ENCODE measurements around the gene LIPC.
"Not testable (repeated sequence)": the region's sequence is repeated elsewhere in the genome, so short reads cannot be mapped to it uniquely, and the experiment has no call there.

Gene LIPC

DNA sequence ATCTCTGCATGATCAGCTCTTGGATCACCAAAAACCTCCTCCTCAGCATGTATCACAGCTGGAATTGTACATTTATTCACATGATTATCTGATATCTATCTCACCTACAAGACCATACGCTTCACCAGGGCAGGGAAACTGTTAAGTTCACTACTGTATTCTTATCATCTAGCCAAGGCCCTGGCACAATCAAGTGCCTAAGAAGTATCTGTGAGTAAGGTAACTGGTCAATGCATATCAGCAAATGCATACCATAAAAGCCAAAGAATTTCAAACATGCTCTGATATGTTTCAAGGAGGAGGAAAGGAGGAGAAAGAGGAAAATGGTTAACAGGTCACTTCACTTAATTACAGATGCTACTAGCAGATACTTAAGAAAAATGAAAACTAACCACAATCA is 158.4 kb downstream of the LIPC start:
- Histone ChIP-seq H3K27ac (ENCODE audit: low read depth, low read length) (no peak overlapping the region), H3K9ac (ENCODE audit: low read length) (peak overlapping the region; percentile 53), H3K27me3 (ENCODE audit: control insufficient read depth, insufficient read depth, low read length) (no peaks in the 10 kb centered on the region), H3K4me3 (ENCODE audit: low read depth, low read length) (no peak overlapping the region), H3K36me3 (ENCODE audit: control insufficient read depth, insufficient read depth, low read length) (0 out of 2 replicates have a peak, but pooled peaks cover 3% of the 10 kb centered on the region), H3K4me1 (ENCODE audit: control insufficient read depth, insufficient read depth, low read length) (peaks cover 2% of the 10 kb centered on the region; the same call in 1 of the 2 replicates), H3K9me3 (ENCODE audit: control insufficient read depth, insufficient read depth, low read depth, low read length) (no peaks in the 10 kb centered on the region)

DNA sequence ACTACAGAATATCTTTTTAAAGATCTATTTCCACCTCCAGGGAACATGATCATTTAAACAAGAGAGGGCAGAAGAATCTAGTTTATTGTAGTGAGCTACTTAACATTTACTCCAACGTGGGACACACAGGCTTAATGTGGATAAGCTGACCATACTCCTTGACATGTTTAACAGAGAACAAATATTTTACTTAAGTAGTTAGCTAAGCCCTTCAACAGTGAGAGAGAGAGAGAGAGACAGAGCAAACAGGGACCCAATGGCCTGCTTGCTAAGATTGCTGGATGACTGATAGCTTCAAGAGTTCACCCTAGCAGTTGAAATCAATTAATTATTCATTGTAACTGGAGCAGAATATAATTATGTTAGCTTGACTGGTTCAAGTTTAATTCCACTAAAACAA is 159.1 kb downstream of the LIPC start:
- H3K4me1 ChIP-seq (ENCODE audit: control insufficient read depth, insufficient read depth, low read length) = peaks cover 2% of the 10 kb centered on the region; the same call in 1 of the 2 replicates

DNA sequence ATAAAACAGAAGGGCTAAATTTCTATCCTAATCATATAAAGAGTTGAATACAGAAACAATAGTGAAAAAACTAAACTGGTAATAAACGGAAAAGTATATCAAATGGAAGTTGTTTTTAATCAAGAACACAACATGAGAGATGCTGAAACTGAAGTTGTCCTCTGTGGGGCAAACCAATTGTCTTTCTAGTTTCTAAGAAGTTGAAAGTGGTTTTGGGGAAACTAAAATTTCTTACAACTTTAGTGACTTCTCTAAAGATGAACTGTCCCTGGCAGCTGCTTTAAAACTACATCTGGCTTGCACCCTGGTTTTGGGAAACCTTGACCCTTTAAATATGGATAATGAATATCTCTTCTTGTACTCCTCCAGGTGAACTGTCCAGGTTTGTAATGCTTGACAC is 162.1 kb downstream of the LIPC start:
- H3K9me3 ChIP-seq (ENCODE audit: control insufficient read depth, insufficient read depth, low read depth, low read length) = no peaks in the 10 kb centered on the region
- no peaks in the 10 kb centered on the region for H3K27me3 ChIP-seq (ENCODE audit: control insufficient read depth, insufficient read depth, low read length)
- no peak overlapping the region for H3K4me3 ChIP-seq (ENCODE audit: low read depth, low read length)
- no peak overlapping the region for H3K9ac ChIP-seq (ENCODE audit: low read length)
- peaks cover 12% of the 10 kb centered on the region for H3K36me3 ChIP-seq (ENCODE audit: control insufficient read depth, insufficient read depth, low read length)
- H3K27ac ChIP-seq (ENCODE audit: low read depth, low read length) = no peak overlapping the region
- H3K4me1 ChIP-seq (ENCODE audit: control insufficient read depth, insufficient read depth, low read length) = peaks cover 6% of the 10 kb centered on the region

More for the DNA sequence above, 159.1 kb downstream of the LIPC start:
- 0 out of 2 replicates have a peak, but pooled peaks cover 3% of the 10 kb centered on the region for H3K36me3 ChIP-seq (ENCODE audit: control insufficient read depth, insufficient read depth, low read length)
- H3K9ac ChIP-seq (ENCODE audit: low read length) = no peak overlapping the region
- H3K4me3 ChIP-seq (ENCODE audit: low read depth, low read length) = no peak overlapping the region
- H3K27ac ChIP-seq (ENCODE audit: low read depth, low read length) = no peak overlapping the region
- H3K27me3 ChIP-seq (ENCODE audit: control insufficient read depth, insufficient read depth, low read length) = no peaks in the 10 kb centered on the region
- H3K9me3 ChIP-seq (ENCODE audit: control insufficient read depth, insufficient read depth, low read depth, low read length) = no peaks in the 10 kb centered on the region

GRCh38 chr15:58594898-58595297 is 163.1 kb downstream of the LIPC start:
- H3K4me1 ChIP-seq (ENCODE audit: control insufficient read depth, insufficient read depth, low read length) = peaks cover 6% of the 10 kb centered on the region
- H3K27me3 ChIP-seq (ENCODE audit: control insufficient read depth, insufficient read depth, low read length) = no peaks in the 10 kb centered on the region
- no peak overlapping the region for H3K9ac ChIP-seq (ENCODE audit: low read length)
- H3K36me3 ChIP-seq (ENCODE audit: control insufficient read depth, insufficient read depth, low read length) = peaks cover 12% of the 10 kb centered on the region
- H3K27ac ChIP-seq (ENCODE audit: low read depth, low read length) = no peak overlapping the region
- no peaks in the 10 kb centered on the region for H3K9me3 ChIP-seq (ENCODE audit: control insufficient read depth, insufficient read depth, low read depth, low read length)
- H3K4me3 ChIP-seq (ENCODE audit: low read depth, low read length) = no peak overlapping the region

- Histone ChIP-seq H3K36me3 (ENCODE audit: control insufficient read depth, insufficient read depth, low read length) (peaks cover 12% of the 10 kb centered on the region), H3K27me3 (ENCODE audit: control insufficient read depth, insufficient read depth, low read length) (no peaks in the 10 kb centered on the region), H3K27ac (ENCODE audit: low read depth, low read length) (no peak overlapping the region), H3K4me1 (ENCODE audit: control insufficient read depth, insufficient read depth, low read length) (peaks cover 3% of the 10 kb centered on the region), H3K4me3 (ENCODE audit: low read depth, low read length) (no peak overlapping the region), H3K9me3 (ENCODE audit: control insufficient read depth, insufficient read depth, low read depth, low read length) (no peaks in the 10 kb centered on the region), H3K9ac (ENCODE audit: low read length) (no peak overlapping the region)
Measured at GRCh38 chr15:58595516-58596263, 163.9 kb downstream of the LIPC start.

DNA sequence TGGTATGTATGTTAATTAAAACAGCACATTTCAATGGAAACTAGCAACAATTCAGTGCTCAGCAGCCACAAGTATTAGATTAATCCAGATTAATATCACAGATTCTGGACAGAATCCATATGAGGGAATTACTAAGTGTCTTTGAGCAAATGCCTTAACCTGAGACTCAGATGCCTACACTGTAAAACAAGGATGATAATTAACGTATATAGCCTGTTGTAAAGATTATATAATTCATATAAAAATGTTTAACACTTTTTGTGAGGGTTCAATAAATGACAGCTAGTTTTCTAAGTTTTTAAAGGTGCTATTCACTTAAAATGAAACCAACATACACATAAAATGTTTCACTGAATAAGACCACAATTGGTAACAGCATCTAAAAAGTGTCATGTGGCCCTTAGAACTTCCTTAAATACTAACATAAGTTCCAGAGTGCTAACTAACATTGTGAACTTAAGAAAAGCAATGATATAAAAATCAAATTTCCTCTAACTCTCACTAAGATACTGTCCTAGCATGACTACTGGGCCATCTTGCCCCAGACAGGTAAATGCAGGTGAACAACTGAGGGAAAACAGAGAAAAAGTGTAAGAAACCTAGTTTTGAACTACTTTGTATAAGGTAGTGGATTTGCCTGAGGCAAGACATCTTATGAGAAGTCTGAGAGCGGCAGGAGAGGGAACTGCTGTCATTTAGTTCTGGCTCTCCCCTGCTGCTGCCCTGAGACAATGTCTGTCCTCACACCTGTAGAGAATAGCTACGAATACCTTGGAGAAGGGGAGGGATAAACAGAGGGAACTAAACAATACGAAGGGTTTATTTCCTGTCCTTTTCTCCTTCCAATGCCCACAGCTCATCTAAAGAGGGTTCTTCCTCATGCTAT is 166.4 kb downstream of the LIPC start:
- Histone ChIP-seq H3K4me3 (ENCODE audit: low read depth, low read length) (no peak overlapping the region), H3K27ac (ENCODE audit: low read depth, low read length) (peak overlapping the region; percentile 22; the same call in 1 of the 2 replicates), H3K4me1 (ENCODE audit: control insufficient read depth, insufficient read depth, low read length) (peaks cover 3% of the 10 kb centered on the region), H3K9ac (ENCODE audit: low read length) (no peak overlapping the region), H3K9me3 (ENCODE audit: control insufficient read depth, insufficient read depth, low read depth, low read length) (no peaks in the 10 kb centered on the region), H3K27me3 (ENCODE audit: control insufficient read depth, insufficient read depth, low read length) (no peaks in the 10 kb centered on the region), H3K36me3 (ENCODE audit: control insufficient read depth, insufficient read depth, low read length) (peaks cover 19% of the 10 kb centered on the region)

GRCh38 chr15:58598829-58599210 is 167.0 kb downstream of the LIPC start:
- no peaks in the 10 kb centered on the region for H3K9me3 ChIP-seq (ENCODE audit: control insufficient read depth, insufficient read depth, low read depth, low read length)
- peak overlapping the region; percentile 22; the same call in 1 of the 2 replicates for H3K27ac ChIP-seq (ENCODE audit: low read depth, low read length)
- no peak overlapping the region for H3K4me3 ChIP-seq (ENCODE audit: low read depth, low read length)
- no peak overlapping the region for H3K9ac ChIP-seq (ENCODE audit: low read length)
- H3K36me3 ChIP-seq (ENCODE audit: control insufficient read depth, insufficient read depth, low read length) = peaks cover 23% of the 10 kb centered on the region
- H3K27me3 ChIP-seq (ENCODE audit: control insufficient read depth, insufficient read depth, low read length) = no peaks in the 10 kb centered on the region
- peaks cover 3% of the 10 kb centered on the region for H3K4me1 ChIP-seq (ENCODE audit: control insufficient read depth, insufficient read depth, low read length)

DNA sequence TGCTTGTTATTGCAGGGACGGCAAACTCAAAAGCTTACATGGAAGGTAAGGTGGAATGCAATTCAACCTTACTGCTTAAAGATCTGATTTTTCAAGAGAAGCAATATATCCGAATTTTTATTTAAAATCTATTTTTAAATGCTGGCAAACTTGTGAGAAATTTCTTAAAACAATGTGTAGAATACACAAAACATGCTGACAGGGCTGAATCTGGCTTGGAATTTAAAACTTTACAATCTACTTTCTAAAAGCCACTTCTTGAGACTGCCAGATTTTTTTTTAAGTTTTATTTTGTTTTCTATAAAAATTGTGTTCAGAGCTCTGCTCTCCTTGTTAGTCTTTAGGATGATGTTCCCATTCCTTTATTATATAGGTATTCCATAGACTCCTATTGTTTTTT is 171.0 kb downstream of the LIPC start:
- Histone ChIP-seq H3K9ac (ENCODE audit: low read length) (no peak overlapping the region), H3K27ac (ENCODE audit: low read depth, low read length) (no peak overlapping the region), H3K4me3 (ENCODE audit: low read depth, low read length) (no peak overlapping the region), H3K4me1 (ENCODE audit: control insufficient read depth, insufficient read depth, low read length) (peaks cover 6% of the 10 kb centered on the region), H3K27me3 (ENCODE audit: control insufficient read depth, insufficient read depth, low read length) (no peaks in the 10 kb centered on the region), H3K36me3 (ENCODE audit: control insufficient read depth, insufficient read depth, low read length) (peaks cover 25% of the 10 kb centered on the region), H3K9me3 (ENCODE audit: control insufficient read depth, insufficient read depth, low read depth, low read length) (no peaks in the 10 kb centered on the region)

GRCh38 chr15:58603927-58604326 is 172.1 kb downstream of the LIPC start:
- not testable (repeated sequence) for H3K27me3 ChIP-seq (ENCODE audit: control insufficient read depth, insufficient read depth, low read length); H3K9me3 ChIP-seq (ENCODE audit: control insufficient read depth, insufficient read depth, low read depth, low read length); H3K27ac ChIP-seq (ENCODE audit: low read depth, low read length); H3K4me1 ChIP-seq (ENCODE audit: control insufficient read depth, insufficient read depth, low read length); H3K4me3 ChIP-seq (ENCODE audit: low read depth, low read length); H3K9ac ChIP-seq (ENCODE audit: low read length)
- peaks cover 25% of the 10 kb centered on the region for H3K36me3 ChIP-seq (ENCODE audit: control insufficient read depth, insufficient read depth, low read length)

DNA sequence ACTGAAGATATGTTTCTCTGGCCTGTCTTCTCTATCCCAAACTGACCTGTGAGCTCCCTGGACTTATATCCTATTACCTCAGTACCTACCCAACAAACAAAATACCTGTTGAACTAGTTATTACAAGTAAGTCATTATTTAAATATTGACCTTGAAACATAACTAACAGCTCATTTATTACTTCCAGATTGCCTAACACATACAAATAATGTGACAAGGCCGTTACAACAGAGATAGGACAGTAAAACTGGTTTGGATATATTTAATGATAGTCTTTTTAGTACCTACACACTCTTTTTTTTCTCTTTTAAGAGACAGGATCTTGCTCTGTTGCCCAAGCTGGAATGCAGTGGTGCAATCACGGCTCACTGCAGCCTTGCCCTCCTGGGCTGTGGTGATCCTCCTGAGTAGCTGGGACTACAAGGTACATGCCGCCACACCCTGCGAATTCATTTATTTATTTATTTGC is 172.7 kb downstream of the LIPC start:
- Histone ChIP-seq H3K36me3 (ENCODE audit: control insufficient read depth, insufficient read depth, low read length) (peaks cover 25% of the 10 kb centered on the region), H3K27ac (ENCODE audit: low read depth, low read length) (no peak overlapping the region), H3K4me3 (ENCODE audit: low read depth, low read length) (no peak overlapping the region), H3K9me3 (ENCODE audit: control insufficient read depth, insufficient read depth, low read depth, low read length) (no peaks in the 10 kb centered on the region), H3K4me1 (ENCODE audit: control insufficient read depth, insufficient read depth, low read length) (peaks cover 3% of the 10 kb centered on the region; the same call in 1 of the 2 replicates), H3K9ac (ENCODE audit: low read length) (no peak overlapping the region), H3K27me3 (ENCODE audit: control insufficient read depth, insufficient read depth, low read length) (no peaks in the 10 kb centered on the region)

Data from HUES6 (cell line).